ENCODE data around the gene SH2D3C. TPM values are rescaled to one million over a fixed set of nuclear protein-coding genes. Genes with fewer than 3 reads are reported as not detected.
A peak's percentile ranks its signal among the peaks of the same experiment; 100 is the strongest.

Gene SH2D3C
- total and polyA plus RNA-seq, 2 of the 4 experiments (the other 2 are of a cell fraction): under 0.01 to 0.24 TPM

GRCh38 chr9:127825319-127826051, 47.0 kb upstream of the SH2D3C start:
- H2BK120ac ChIP-seq (ENCODE audit: low read depth, low read length): no peak overlapping the region
- no TSS peak for BruUV-seq (replicated peaks)
- H3K14ac ChIP-seq (replicated peaks; ENCODE audit: low read depth, low read length): no peak overlapping the region
- POLR2A ChIA-PET (ENCODE audit: unreplicated experiment): no interaction called here
- H2AFZ ChIP-seq (replicated peaks; ENCODE audit: low read length, poor library complexity): peak overlapping the region; percentile 32
- no peak overlapping the region for H3K56ac ChIP-seq (ENCODE audit: extremely low read depth, insufficient read depth, low read length)
- no peak overlapping the region for H4K91ac ChIP-seq (ENCODE audit: insufficient read depth, low read depth, low read length)
- H3K36me3 ChIP-seq (ENCODE audit: control insufficient read depth, insufficient read depth, low read length): peaks cover 34% of the 10 kb centered on the region
- peak overlapping the region; percentile 63 for H2AK9ac ChIP-seq (replicated peaks; ENCODE audit: low read depth, low read length, poor library complexity)
- no peak overlapping the region for H3K27ac ChIP-seq (ENCODE audit: insufficient read depth, low read length)
- H2BK20ac ChIP-seq (ENCODE audit: low read depth, low read length): no peak overlapping the region
- ATAC-seq (ENCODE audit: low read depth) (no peak), DNase-seq (no peak)
- H2BK5ac ChIP-seq (ENCODE audit: low read depth, low read length, poor library complexity, severe bottlenecking): no peak overlapping the region
- no peak overlapping the region for H3K9ac ChIP-seq (ENCODE audit: low read depth, low read length)
- dilution Hi-C loops (cut with HindIII; ENCODE audit: low sequenced_read_pairs, unreplicated experiment): no loop called here
- peak overlapping the region; percentile 24; the same call in 1 of the 2 replicates for H2AK5ac ChIP-seq (ENCODE audit: low read depth, low read length)
- peaks cover 12% of the 10 kb centered on the region for H3K9me1 ChIP-seq (ENCODE audit: insufficient read depth, low read length)
- H4K20me1 ChIP-seq (ENCODE audit: insufficient read depth, low read length): no peaks in the 10 kb centered on the region
- peaks cover 23 to 57% of the 10 kb centered on the region in 2 experiments; a peak in 3 of 4 replicates for H3K79me1 ChIP-seq (ENCODE audit: low read depth in 1 of 2, low read length in 2 of 2)
- CTCF ChIA-PET: no interaction called here
- H3K4ac ChIP-seq (ENCODE audit: low read depth, low read length): no peak overlapping the region
- no peaks in the 10 kb centered on the region for H3K9me3 ChIP-seq (ENCODE audit: control insufficient read depth, insufficient read depth, low read length)
- H3K4me2 ChIP-seq (ENCODE audit: low read depth, low read length): no peak overlapping the region
- no peak overlapping the region for H3K4me3 ChIP-seq (ENCODE audit: insufficient read depth, low read depth, low read length)
- no peak overlapping the region for H4K8ac ChIP-seq (ENCODE audit: low read depth in 2 of 2, low read length in 2 of 2)
- no peak overlapping the region for H3K23ac ChIP-seq (ENCODE audit: low read depth, low read length)
- in situ Hi-C loops (cut with MboI; ENCODE audit: low sequenced_read_pairs): no loop called here
- no peak overlapping the region for H2BK15ac ChIP-seq (ENCODE audit: low read depth, low read length)
- 90% methylated on average over 4 of the region's 42 CpGs; no CpG with 5 or more reads in 1 of the 2 experiments for WGBS, 2 experiments (ENCODE audit: extremely low coverage in 2 of 2, insufficient read length in 1 of 2)
- intact Hi-C loops (cut with micrococcal nuclease): no loop called here
- TF ChIP-seq SMC3 (IDR thresholded peaks at IDR 0.05; ENCODE audit: low read depth, low read length) (no peak), CTCF (conservative IDR thresholded peaks at IDR 0.05; ENCODE audit: low read depth, low read length) (peak; percentile 25; the same call in 1 of the 2 replicates)
- H4K5ac ChIP-seq (ENCODE audit: low read depth, low read length): no peak overlapping the region
- peaks cover 12% of the 10 kb centered on the region for H3K4me1 ChIP-seq (ENCODE audit: control insufficient read depth, insufficient read depth, low read length)
- no peaks in the 10 kb centered on the region for H3K27me3 ChIP-seq (ENCODE audit: control insufficient read depth, insufficient read depth, low read length)
- no peak overlapping the region for H3K18ac ChIP-seq (ENCODE audit: low read depth, low read length)

Measured in IMR-90 (cell line).